ENCODE results near the gene RSRC2. TPM values are rescaled to one million over a fixed set of nuclear protein-coding genes. Genes with fewer than 3 reads are reported as not detected.
"Not testable (repeated sequence)": the region's sequence is repeated elsewhere in the genome, so short reads cannot be mapped to it uniquely, and the experiment has no call there.

Gene RSRC2
- total and polyA plus RNA-seq, 2 experiments from 2014 or later, result 41.5 to 51.7 TPM

DNA sequence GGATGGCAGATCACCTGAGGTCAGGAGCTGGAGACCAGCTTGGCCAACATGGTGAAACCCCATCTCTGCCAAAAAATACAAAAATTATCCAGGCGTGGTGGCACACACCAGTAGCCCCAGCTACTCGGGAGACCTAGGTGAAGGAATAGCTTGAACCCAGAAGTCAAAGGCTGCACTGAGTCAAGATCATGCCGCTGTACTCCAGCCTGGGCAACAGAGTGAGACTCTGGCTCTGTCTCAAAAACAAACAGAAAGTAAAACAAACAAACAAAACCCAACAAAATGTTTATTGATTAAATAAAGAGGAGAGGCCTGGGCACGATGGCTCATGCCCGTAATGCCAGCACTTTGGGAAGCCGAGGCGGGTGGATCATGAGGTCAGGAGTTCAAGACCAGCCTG is 31.5 kb downstream of the RSRC2 start:
- H3K27ac ChIP-seq, result no peak overlapping the region
- H3K9me2 ChIP-seq (ENCODE audit: insufficient read depth), result no peaks in the 10 kb centered on the region
- H3F3A ChIP-seq (ENCODE audit: insufficient read depth), result peaks cover 13% of the 10 kb centered on the region; the same call in 1 of the 2 replicates
- no peak overlapping the region for H3K9ac ChIP-seq
- peaks cover 13% of the 10 kb centered on the region for H3K4me1 ChIP-seq (ENCODE audit: insufficient read depth)
- in situ Hi-C loops (cut with MboI), result no loop called here
- no peak overlapping the region for H2AFZ ChIP-seq
- H3K27me3 ChIP-seq (replicated peaks; ENCODE audit: insufficient read depth), result no peaks in the 10 kb centered on the region
- DNase-seq, result no peak
- no peak for TF ChIP-seq EZH2phosphoT487 (IDR thresholded peaks at IDR 0.05; ENCODE audit: insufficient read depth, low read depth)
- no peaks in the 10 kb centered on the region for H4K20me1 ChIP-seq (ENCODE audit: insufficient read depth)
- H3K79me2 ChIP-seq (ENCODE audit: insufficient read depth), result peaks cover 97% of the 10 kb centered on the region
- H3K36me3 ChIP-seq (ENCODE audit: low read depth), result peaks cover 27% of the 10 kb centered on the region
- no peaks in the 10 kb centered on the region for H3K9me3 ChIP-seq (ENCODE audit: low read depth)
- no peak overlapping the region for H3K4me2 ChIP-seq (ENCODE audit: unreplicated experiment)
- no peak overlapping the region for H3K4me3 ChIP-seq
- 95 to 97% methylated on average over 7 of the region's 7 CpGs for WGBS, 2 experiments (ENCODE audit: low coverage in 1 of 2, low lambda C conversion rate in 2 of 2, missing lambda C conversion rate in 2 of 2)

DNA sequence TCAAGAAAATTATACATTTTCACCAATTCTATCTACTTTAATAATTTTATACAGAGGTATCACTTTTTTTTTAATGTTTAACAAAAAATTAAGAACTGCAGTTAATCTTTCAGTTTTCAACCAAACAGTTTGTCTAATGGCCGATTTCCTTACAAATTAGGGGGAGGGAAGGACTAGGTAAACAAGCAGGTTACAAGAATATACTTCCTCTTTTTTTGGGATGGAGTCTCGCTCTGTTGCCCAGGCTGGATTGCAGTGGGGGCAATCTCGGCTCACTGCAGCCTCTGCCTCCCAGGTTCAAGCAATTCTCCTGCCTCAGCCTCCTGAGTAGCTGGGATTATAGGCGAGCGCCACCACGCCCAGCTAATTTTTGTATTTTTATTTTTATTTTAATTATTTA is 33.5 kb downstream of the RSRC2 start:
- in situ Hi-C loops (cut with MboI); H4K20me1 ChIP-seq (ENCODE audit: insufficient read depth); H3K27me3 ChIP-seq (replicated peaks; ENCODE audit: insufficient read depth); DNase-seq; H3K9ac ChIP-seq; H3K9me3 ChIP-seq (ENCODE audit: low read depth); H3K9me2 ChIP-seq (ENCODE audit: insufficient read depth); H3F3A ChIP-seq (ENCODE audit: insufficient read depth); H3K4me1 ChIP-seq (ENCODE audit: insufficient read depth); H2AFZ ChIP-seq; H3K27ac ChIP-seq; H3K4me3 ChIP-seq; H3K4me2 ChIP-seq (ENCODE audit: unreplicated experiment): not testable (repeated sequence)
- Histone ChIP-seq H3K36me3 (ENCODE audit: low read depth) (peaks cover 47% of the 10 kb centered on the region), H3K79me2 (ENCODE audit: insufficient read depth) (peaks cover 94% of the 10 kb centered on the region)
- WGBS, 2 experiments (ENCODE audit: low coverage in 1 of 2, low lambda C conversion rate in 2 of 2, missing lambda C conversion rate in 2 of 2), result 87 to 91% methylated on average over 6 of the region's 6 CpGs

DNA sequence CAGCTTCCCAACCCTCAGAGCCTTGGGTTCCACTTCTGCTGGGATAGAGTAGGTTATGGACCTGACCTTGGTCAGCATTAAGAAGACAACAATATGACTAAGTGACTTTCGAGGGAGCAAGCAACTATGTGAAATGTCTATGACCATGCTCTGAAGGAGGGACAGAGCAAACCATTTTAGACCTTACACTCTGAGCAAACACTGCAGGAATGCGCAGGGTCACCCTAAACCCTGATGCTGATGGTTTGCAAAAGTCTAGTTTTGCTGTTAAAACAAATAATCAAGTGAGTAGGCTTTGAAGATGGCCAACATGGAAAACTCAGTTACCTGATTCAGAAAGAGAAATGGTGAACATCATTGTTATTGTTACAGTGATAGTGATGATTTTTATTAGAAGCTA is 34.7 kb downstream of the RSRC2 start:
- in situ Hi-C loops (cut with MboI), result no loop called here
- Histone ChIP-seq H3K9me3 (ENCODE audit: low read depth) (no peaks in the 10 kb centered on the region), H3K4me1 (ENCODE audit: insufficient read depth) (no peaks in the 10 kb centered on the region), H3K27me3 (replicated peaks; ENCODE audit: insufficient read depth) (no peaks in the 10 kb centered on the region), H3F3A (ENCODE audit: insufficient read depth) (no peaks in the 10 kb centered on the region), H3K4me2 (ENCODE audit: unreplicated experiment) (no peak overlapping the region), H2AFZ (no peak overlapping the region), H3K9ac (no peak overlapping the region), H3K27ac (no peak overlapping the region), H3K9me2 (ENCODE audit: insufficient read depth) (no peaks in the 10 kb centered on the region), H3K79me2 (ENCODE audit: insufficient read depth) (peaks cover 87% of the 10 kb centered on the region), H4K20me1 (ENCODE audit: insufficient read depth) (no peaks in the 10 kb centered on the region), H3K4me3 (no peak overlapping the region), H3K36me3 (ENCODE audit: low read depth) (peaks cover 58% of the 10 kb centered on the region)
- no peak for TF ChIP-seq EZH2phosphoT487 (IDR thresholded peaks at IDR 0.05; ENCODE audit: insufficient read depth, low read depth)
- no peak for TF ChIP-seq EZH2 (IDR thresholded peaks at IDR 0.05; ENCODE audit: insufficient read depth, poor library complexity, severe bottlenecking)
- WGBS, 2 experiments (ENCODE audit: low coverage in 1 of 2, low lambda C conversion rate in 2 of 2, missing lambda C conversion rate in 2 of 2), result 96% methylated on average over 2 of the region's 2 CpGs
- DNase-seq, result no peak

DNA sequence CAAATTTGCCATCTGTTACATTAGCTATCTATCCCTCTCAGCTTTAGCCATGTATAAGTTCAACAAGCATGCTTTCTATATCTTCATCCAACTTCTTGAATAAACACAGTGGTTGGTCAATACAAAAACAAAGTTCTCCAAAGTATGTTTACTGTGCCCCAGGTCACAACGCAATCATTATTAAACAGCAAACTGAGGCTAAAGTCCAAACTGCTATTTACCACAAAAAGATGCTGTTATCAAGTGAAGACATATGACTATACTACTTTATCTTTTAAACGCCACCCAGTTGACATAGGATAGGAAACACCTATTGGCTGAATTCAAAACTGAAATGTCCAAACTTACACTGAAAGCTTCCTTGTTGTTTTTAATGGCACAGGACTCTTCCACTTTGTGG is 37.7 kb downstream of the RSRC2 start:
- WGBS, 2 experiments (ENCODE audit: low coverage in 1 of 2, low lambda C conversion rate in 2 of 2, missing lambda C conversion rate in 2 of 2), result 95 to 96% methylated on average over 2 of the region's 2 CpGs
- peaks cover 82% of the 10 kb centered on the region for H3K79me2 ChIP-seq (ENCODE audit: insufficient read depth)
- H3K36me3 ChIP-seq (ENCODE audit: low read depth), result peaks cover 64% of the 10 kb centered on the region
- H3K4me3 ChIP-seq, result no peak overlapping the region
- no peaks in the 10 kb centered on the region for H3F3A ChIP-seq (ENCODE audit: insufficient read depth)
- no peaks in the 10 kb centered on the region for H3K9me3 ChIP-seq (ENCODE audit: low read depth)
- H3K9ac ChIP-seq, result no peak overlapping the region
- H3K9me2 ChIP-seq (ENCODE audit: insufficient read depth), result no peaks in the 10 kb centered on the region
- no peaks in the 10 kb centered on the region for H3K27me3 ChIP-seq (replicated peaks; ENCODE audit: insufficient read depth)
- in situ Hi-C loops (cut with MboI), result no loop called here
- H4K20me1 ChIP-seq (ENCODE audit: insufficient read depth), result no peaks in the 10 kb centered on the region
- no peak overlapping the region for H3K27ac ChIP-seq
- no peak overlapping the region for H2AFZ ChIP-seq
- no peak overlapping the region for H3K4me2 ChIP-seq (ENCODE audit: unreplicated experiment)
- no peaks in the 10 kb centered on the region for H3K4me1 ChIP-seq (ENCODE audit: insufficient read depth)
- TF ChIP-seq EZH2 (IDR thresholded peaks at IDR 0.05; ENCODE audit: insufficient read depth, poor library complexity, severe bottlenecking) (no peak), EZH2phosphoT487 (IDR thresholded peaks at IDR 0.05; ENCODE audit: insufficient read depth, low read depth) (no peak)
- DNase-seq, result no peak

DNA sequence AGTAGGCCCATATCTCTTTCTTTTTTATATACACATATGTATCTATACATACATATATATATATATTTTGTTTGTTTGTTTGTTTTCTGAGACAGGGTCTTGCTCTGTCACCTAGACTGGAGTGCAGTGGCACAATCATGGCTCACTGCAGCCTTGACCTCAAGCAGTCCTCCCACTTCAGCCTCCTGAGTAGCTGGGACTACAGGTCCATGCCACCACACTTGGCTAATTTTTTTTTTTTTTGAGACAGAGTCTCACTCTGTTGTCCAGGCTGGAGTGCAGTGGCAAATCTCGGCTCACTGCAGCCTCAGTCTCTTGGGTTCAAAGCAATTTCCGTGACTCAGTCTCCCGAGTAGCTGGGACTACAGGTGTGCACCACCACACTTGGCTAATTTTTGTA is 38.9 kb downstream of the RSRC2 start:
- WGBS, 2 experiments (ENCODE audit: low coverage in 1 of 2, low lambda C conversion rate in 2 of 2, missing lambda C conversion rate in 2 of 2), result 97 to 100% methylated on average over 3 of the region's 3 CpGs
- H3K4me1 ChIP-seq (ENCODE audit: insufficient read depth); H3K27ac ChIP-seq; H3K4me3 ChIP-seq; in situ Hi-C loops (cut with MboI); H3K9me2 ChIP-seq (ENCODE audit: insufficient read depth); H2AFZ ChIP-seq; DNase-seq; H3K27me3 ChIP-seq (replicated peaks; ENCODE audit: insufficient read depth); H3F3A ChIP-seq (ENCODE audit: insufficient read depth); H3K9ac ChIP-seq; H4K20me1 ChIP-seq (ENCODE audit: insufficient read depth); H3K4me2 ChIP-seq (ENCODE audit: unreplicated experiment); H3K9me3 ChIP-seq (ENCODE audit: low read depth): not testable (repeated sequence)
- peaks cover 71% of the 10 kb centered on the region for H3K79me2 ChIP-seq (ENCODE audit: insufficient read depth)
- H3K36me3 ChIP-seq (ENCODE audit: low read depth), result peaks cover 70% of the 10 kb centered on the region

Measured in GM23248 (cell line).